ENCODE results near the gene ESYT3.

GRCh38 chr3:138477801-138478200 is 43.4 kb downstream of the ESYT3 start:
- TF ChIP-seq CTCF (IDR thresholded peaks at IDR 0.05): no peak
- TF ChIP-seq POLR2AphosphoS5 (IDR thresholded peaks at IDR 0.05): no peak

Data from breast epithelium (tissue), 3 donors.